Transverse colon (tissue), 4 donors: ENCODE measurements around the gene UBE2V1. TPM values are rescaled to one million over a fixed set of nuclear protein-coding genes. Genes with fewer than 3 reads are reported as not detected.

Experiments
- DNase-seq: peaks from one replicate; pipeline ENCODE4 v3.0.0-alpha.2; 2019
- H3K27ac ChIP-seq, 4 donors: fragments of 200-600 bp; sonication (generic); 2 replicates each; pipeline ENCODE4 v1.5.1; 2016 to 2018; ENCODE audit warnings: inconsistent platforms in 4 of 4
- H3K27me3 ChIP-seq: fragments of 200-600 bp; sonication (generic); 2 replicates; pipeline ENCODE4 v1.5.1; 2017; ENCODE audit warnings: inconsistent platforms
- H3K36me3 ChIP-seq, 4 donors: fragments of 200-600 bp; sonication (generic); 2 replicates each; pipeline ENCODE4 v1.5.1; 2017 to 2019; ENCODE audit warnings: inconsistent platforms in 4 of 4
- H3K4me1 ChIP-seq, 4 donors: fragments of 200-600 bp; sonication (generic); 2 replicates each; pipeline ENCODE4 v1.5.1; 2017 to 2020; ENCODE audit warnings: inconsistent platforms in 4 of 4
- H3K4me3 ChIP-seq, 4 donors: fragments of 200-600 bp; sonication (generic); 1 replicate in 1 of 4; 2 replicates in 3 of 4; pipeline versions ENCODE4 v1.5.1 to v1.6.1; 2017 to 2019; ENCODE audit warnings: inconsistent platforms in 4 of 4
- H3K9me3 ChIP-seq, 2 donors: fragments of 200-600 bp; sonication (generic); 2 replicates each; pipeline ENCODE4 v1.5.1; 2017 to 2019; ENCODE audit warnings: inconsistent platforms in 2 of 2
- CTCF ChIP-seq, 5 experiments: fragments of 200-600 bp in 3 of 5; fragments of 450-650 bp in 2 of 5; sonication (generic) in 3 of 5; IDR thresholded peaks; 1 replicate in 2 of 5; 2 replicates in 3 of 5; pipeline ENCODE4 v1.5.1; 2016 to 2017; ENCODE audit warnings: antibody characterized with exemption in 5 of 5, inconsistent platforms in 3 of 5, mild to moderate bottlenecking in 2 of 5, moderate library complexity in 1 of 5
- EP300 ChIP-seq: sonication (generic); formaldehyde crosslinking; IDR thresholded peaks from one replicate; pipeline ENCODE4 v1.6.1; 2017; ENCODE audit warnings: antibody characterized with exemption, low read depth
- POLR2A ChIP-seq: fragments of 450-650 bp; IDR thresholded peaks from one replicate; pipeline ENCODE4 v1.6.1; 2016; ENCODE audit warnings: antibody characterized with exemption, mild to moderate bottlenecking, moderate library complexity
- POLR2AphosphoS5 ChIP-seq, 3 donors: sonication (generic); formaldehyde crosslinking; IDR thresholded peaks; one replicate each; pipeline ENCODE4 v1.6.1; 2016; ENCODE audit warnings: antibody characterized with exemption in 3 of 3
- WGBS, 2 donors: methylation state at CpG; one replicate each; pipeline ENCODE4 v1.1.5; 2018; ENCODE audit warnings: low coverage in 1 of 2; 5-methylcytosine and 5-hydroxymethylcytosine counted together
- in situ Hi-C, 4 donors: fragments of 200-750 bp; cut with MboI; loops; one replicate each; pipeline versions ENCODE4 v1.15.0 to v1.15.1; 2017; ENCODE audit warnings: low sequenced_read_pairs in 3 of 4, low pct_ligation_motif_present in 1 of 4, low pct_unique_long_range_greater_than_20kb in 1 of 4
- intact Hi-C: fragments of 100-400 bp; cut with DNase I; formaldehyde crosslinking; loops from one replicate; pipeline ENCODE4 v1.15.1; 2023; ENCODE audit warnings: low total_unique reads
- total RNA-seq, 4 donors: library from RNA; depleted of rRNA; stranded (reverse); fragments of >200 nt; gene quantifications; one replicate each; pipeline ENCODE4 v1.1.0, GENCODE V29; 2016

The UBE2V1 gene
- total RNA-seq, 4 donors from 2014 or later: 23.7 to 104 (median 62.8) TPM

- no peak for DNase-seq
- H3K9me3 ChIP-seq: no peaks in the 10 kb centered on the region
- TF ChIP-seq EP300 (no peak), POLR2AphosphoS5 (IDR thresholded peaks at IDR 0.05) (no peak), POLR2A (no peak), CTCF (IDR thresholded peaks at IDR 0.05) (no peak)
- peak overlapping the region; percentile 91 to 99 (median 98) for H3K27ac ChIP-seq
- in situ Hi-C loops: no loop called here
- H3K36me3 ChIP-seq: no peaks in the 10 kb centered on the region
- WGBS, 2 donors: 50 to 66% methylated on average over 2 to 10 of the region's 10 CpGs
- no peaks in the 10 kb centered on the region for H3K27me3 ChIP-seq
- peaks cover 53 to 80% (median 68%) of the 10 kb centered on the region in 4 donors for H3K4me1 ChIP-seq
- intact Hi-C loops: no loop called here
- H3K4me3 ChIP-seq: peak overlapping the region in 2 of 4 donors; percentile 98 to 100
These were observed 1.7 kb downstream of the UBE2V1 start for GRCh38 chr20:50111120-50111828.

DNA sequence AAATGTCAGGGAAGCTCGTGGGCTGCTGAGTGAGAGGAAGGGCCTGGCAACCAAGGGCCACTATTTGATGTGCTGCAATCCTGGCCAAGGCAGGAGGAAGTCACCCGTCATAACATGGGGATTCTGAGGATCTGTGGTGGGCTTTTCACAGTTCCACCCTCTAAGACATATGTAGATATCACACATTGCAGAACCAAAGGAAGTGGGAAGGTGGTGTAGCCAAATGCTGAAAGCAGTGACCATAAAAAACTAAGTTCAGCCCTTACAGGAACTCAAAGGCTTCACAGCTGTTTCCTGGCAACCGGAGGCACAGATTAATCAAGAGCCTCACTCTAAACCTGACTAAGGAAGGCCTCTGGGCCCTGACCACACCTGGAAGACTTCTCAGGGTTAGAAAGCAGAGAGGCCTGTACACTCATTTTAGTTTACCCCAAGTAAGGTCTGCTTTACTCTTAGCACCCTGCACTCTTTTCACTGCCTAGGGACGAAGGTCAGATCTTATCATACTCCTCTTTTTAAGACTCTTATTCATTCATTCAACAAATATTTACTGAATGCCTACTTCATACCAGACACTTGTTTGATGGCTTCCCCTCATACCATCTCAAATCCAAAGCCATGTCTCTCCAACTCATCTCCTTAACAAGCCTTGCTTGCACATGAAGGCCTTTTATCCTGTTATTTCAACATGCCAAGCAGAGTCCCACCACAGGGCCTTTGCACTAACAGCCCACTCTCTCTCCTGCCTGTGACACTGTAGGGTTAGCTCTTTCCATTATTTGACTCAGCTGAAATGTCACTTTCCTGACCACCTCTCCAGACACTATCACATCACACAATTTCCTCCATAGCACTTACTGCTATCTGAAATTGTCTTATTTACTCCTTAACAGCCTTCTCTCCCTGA, 2.6 kb downstream of the UBE2V1 start:
- peak overlapping the region in 1 of 4 donors; percentile 12 for H3K4me3 ChIP-seq

DNA sequence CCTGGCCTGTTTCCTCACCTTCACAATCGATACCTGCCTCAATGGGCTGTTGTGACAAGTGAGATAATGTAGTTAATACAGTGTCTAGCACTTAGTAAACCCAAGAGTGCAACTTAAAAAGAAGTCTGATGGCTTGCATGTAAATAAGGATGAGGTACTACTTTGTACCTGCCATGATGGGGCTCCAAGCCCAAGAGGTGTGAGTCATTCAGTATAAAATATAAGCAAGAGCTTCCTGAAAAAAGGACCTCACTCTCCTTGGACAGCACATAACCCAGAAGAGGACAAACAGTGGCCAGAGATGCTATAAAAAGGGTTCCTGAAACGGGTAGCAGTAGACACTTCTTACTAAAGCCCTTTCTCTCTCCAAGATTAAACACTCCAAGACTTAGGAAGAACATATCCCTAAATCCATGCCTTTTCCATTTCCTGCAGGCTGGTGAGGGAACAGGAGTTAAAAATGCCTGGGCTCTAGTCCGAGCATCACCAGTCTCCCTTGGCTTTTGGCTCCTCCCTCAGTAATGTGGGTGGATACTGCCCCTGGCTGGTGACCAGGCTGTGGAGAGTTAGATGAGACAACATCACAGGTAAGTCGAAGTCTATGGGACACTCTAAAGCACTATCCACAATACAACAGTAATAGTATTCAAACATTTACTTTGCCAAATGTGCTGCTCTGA, 4.3 kb downstream of the UBE2V1 start:
- H3K9me3 ChIP-seq: no peaks in the 10 kb centered on the region
- no peaks in the 10 kb centered on the region for H3K36me3 ChIP-seq
- no peaks in the 10 kb centered on the region for H3K27me3 ChIP-seq
- 61 to 100% methylated on average over 1 to 4 of the region's 4 CpGs for WGBS, 2 donors
- no peak overlapping the region for H3K4me3 ChIP-seq
- in situ Hi-C loops (no loop called here), intact Hi-C loops (no loop called here)
- H3K4me1 ChIP-seq: peaks cover 43 to 81% (median 53%) of the 10 kb centered on the region in 4 donors
- peak overlapping the region; percentile 2 to 42 (median 26) for H3K27ac ChIP-seq
- no peak for DNase-seq
- TF ChIP-seq POLR2A: no peak
- TF ChIP-seq CTCF (IDR thresholded peaks at IDR 0.05): no peak
- TF ChIP-seq POLR2AphosphoS5 (IDR thresholded peaks at IDR 0.05): no peak
- no peak for TF ChIP-seq EP300

More for the DNA sequence above, 2.6 kb downstream of the UBE2V1 start:
- 6% methylated on average over 4 of the region's 4 CpGs; no CpG with 5 or more reads in 1 of the 2 donors for WGBS, 2 donors
- intact Hi-C loops (no loop called here), in situ Hi-C loops (no loop called here)
- no peaks in the 10 kb centered on the region for H3K9me3 ChIP-seq
- no peaks in the 10 kb centered on the region for H3K27me3 ChIP-seq
- peak; percentile 63 for DNase-seq
- peak overlapping the region; percentile 91 to 99 (median 98) for H3K27ac ChIP-seq
- no peaks in the 10 kb centered on the region for H3K36me3 ChIP-seq
- TF ChIP-seq CTCF (IDR thresholded peaks at IDR 0.05) (no peak), EP300 (no peak), POLR2AphosphoS5 (IDR thresholded peaks at IDR 0.05) (no peak), POLR2A (no peak)
- peaks cover 50 to 84% (median 64%) of the 10 kb centered on the region in 4 donors for H3K4me1 ChIP-seq
